Tongue (tissue), 2 donors: ENCODE measurements around the gene GJC1. TPM values are rescaled to one million over a fixed set of nuclear protein-coding genes. Genes with fewer than 3 reads are reported as not detected.

Experiments
- DNase-seq: peaks from one replicate; pipeline ENCODE4 v3.0.0-alpha.2; 2015
- total RNA-seq: library from RNA; depleted of rRNA; stranded (reverse); fragments of >200 nt; gene quantifications from one replicate; pipeline ENCODE4 v1.2.3, GENCODE V29; 2014

The GJC1 gene
- total RNA-seq, 1 donor from 2014 or later: 29.1 TPM

- DNase-seq: no peak
Observed at GRCh38 chr17:44798356-44798755, 31.7 kb downstream of the GJC1 start.

- no peak for DNase-seq
Observed at GRCh38 chr17:44797802-44798201, 32.3 kb downstream of the GJC1 start.

- DNase-seq: no peak
Observed at GRCh38 chr17:44796731-44797130, 33.4 kb downstream of the GJC1 start.

DNA sequence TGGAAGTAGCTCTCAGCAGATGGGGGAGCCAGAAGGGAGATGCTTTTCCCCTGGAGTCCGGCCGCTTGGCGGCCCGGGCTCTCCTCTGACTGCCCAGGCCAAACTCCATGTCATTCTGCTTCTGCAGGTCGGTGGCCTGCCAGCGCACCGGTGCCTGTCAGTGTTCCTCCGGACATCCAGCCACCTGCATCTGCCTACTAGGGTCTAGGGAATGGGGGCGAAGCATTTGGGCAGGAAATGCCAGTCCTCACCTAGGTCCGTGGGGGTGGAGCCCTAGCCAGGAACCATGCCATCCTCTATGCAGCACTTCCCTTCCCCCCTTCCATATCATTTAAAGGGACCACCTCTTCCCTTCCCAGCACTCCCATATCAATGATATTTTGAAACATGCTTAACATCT is 34.2 kb downstream of the GJC1 start:
- DNase-seq: no peak

DNA sequence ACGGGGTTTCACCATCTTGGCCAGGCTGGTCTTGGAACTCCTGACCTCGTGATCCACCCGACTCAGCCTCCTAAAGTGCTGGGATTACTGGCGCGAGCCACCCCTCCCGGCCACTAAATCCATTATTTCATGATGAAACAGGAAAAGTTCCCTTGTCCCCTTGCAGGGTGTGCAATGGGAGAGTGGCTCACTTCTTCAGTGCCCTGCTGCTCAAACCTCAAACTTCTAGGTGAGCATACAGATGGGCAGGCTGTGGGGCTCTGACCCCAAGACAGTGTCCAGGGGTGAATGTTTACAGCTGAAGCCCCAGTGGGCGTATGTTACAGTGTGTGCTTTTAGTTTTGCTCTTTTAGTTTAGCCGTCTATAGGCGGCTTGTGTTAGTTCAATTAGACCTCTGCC is 34.7 kb downstream of the GJC1 start:
- DNase-seq: no peak

GRCh38 chr17:44794851-44795413 is 35.2 kb downstream of the GJC1 start:
- no peak for DNase-seq

- peak; percentile 91 for DNase-seq
Observed at GRCh38 chr17:44793885-44794842, 35.9 kb downstream of the GJC1 start.

GRCh38 chr17:44792276-44792675 is 37.8 kb downstream of the GJC1 start:
- DNase-seq: no peak

- DNase-seq: no peak
Observed at GRCh38 chr17:44788139-44788538, 41.9 kb downstream of the GJC1 start.

- DNase-seq: no peak
Observed at GRCh38 chr17:44787271-44787940, 42.7 kb downstream of the GJC1 start.

GRCh38 chr17:44786551-44787081 is 43.5 kb downstream of the GJC1 start:
- DNase-seq: peak; percentile 82

- no peak for DNase-seq
Observed at GRCh38 chr17:44785921-44786320, 44.2 kb downstream of the GJC1 start.

DNA sequence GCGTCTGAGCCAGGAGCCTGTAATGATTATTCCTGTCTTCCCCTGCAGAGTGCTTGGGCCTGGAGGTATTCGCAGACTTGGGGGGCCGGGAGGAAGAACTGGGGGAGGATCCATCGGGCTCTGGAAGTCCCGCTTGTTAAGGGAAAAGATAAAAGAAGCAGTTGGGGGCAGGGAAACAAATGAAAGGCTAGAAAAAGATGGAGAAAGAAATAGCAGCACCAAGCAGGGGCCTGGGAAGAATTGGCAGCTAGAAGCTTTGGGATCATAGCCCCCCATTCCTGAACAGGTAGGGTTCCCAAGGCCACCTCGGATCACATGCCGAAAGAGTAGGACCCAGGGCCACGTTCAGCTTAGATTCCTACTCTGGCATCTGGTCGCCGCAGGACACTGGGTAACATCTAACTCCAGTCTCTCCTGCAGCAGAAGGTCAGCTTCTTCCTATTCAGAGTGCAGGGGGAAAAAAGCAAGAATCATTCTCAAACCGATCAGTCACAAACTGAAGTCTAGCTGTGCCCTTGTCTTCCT is 47.7 kb downstream of the GJC1 start:
- no peak for DNase-seq

- DNase-seq: no peak
Observed at GRCh38 chr17:44781551-44782325, 48.3 kb downstream of the GJC1 start.

DNA sequence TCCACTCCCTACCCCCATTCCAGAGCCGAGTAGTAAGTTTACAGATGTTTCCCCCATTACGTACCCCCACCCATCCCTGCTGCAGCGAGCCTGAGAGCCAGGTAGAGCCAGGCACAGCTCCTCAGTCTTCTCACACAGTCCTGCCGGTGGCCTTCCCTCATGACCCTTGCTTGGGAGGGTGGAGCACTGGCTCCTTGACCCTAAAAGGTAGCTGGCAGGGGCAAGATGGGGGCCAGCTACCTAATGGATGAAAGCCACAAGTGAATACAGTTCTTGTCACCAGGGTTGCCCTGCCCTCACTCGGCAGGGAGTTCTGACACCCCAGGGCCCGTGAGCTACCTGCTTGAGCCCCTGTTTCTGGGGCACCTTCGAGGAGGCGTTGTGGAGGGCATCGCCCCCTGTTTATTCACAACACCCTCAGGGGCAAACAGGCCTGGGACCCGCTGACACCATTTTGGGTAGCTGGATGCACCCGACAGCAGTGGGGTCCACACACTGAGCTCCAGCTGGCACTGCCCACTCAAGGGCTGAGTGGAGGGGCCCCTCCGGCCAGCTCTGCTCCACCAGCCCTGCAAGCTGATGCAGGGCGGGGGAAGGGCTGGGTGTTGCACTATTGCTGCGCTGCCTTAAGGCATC is 49.1 kb downstream of the GJC1 start:
- no peak for DNase-seq

GRCh38 chr17:44780161-44780560 is 49.9 kb downstream of the GJC1 start:
- DNase-seq: no peak

- DNase-seq: peak; percentile 92
Observed at GRCh38 chr17:44779211-44780025, 50.7 kb downstream of the GJC1 start.

GRCh38 chr17:44778656-44779210 is 51.4 kb downstream of the GJC1 start:
- no peak for DNase-seq

- no peak for DNase-seq
Observed at GRCh38 chr17:44777394-44778348, 52.4 kb downstream of the GJC1 start.
